Aorta (tissue), 5 donors: ENCODE measurements around the gene LIMS4. TPM values are rescaled to one million over a fixed set of nuclear protein-coding genes. Genes with fewer than 3 reads are reported as not detected.
"Not testable (repeated sequence)": the region's sequence is repeated elsewhere in the genome, so short reads cannot be mapped to it uniquely, and the experiment has no call there.

Experiments
- ATAC-seq: fragments of 200-7000 bp; cut with Tn5 transposase; one replicate; pipeline ENCODE4 v1.9.1; 2022; ENCODE audit warnings: moderate library complexity; ENCODE audit not compliant: low FRiP score
- DNase-seq, 2 donors: peaks; one replicate each; pipeline ENCODE4 v3.0.0-alpha.2; 2020
- H3K27ac ChIP-seq, 2 donors: one replicate each; pipeline ENCODE4 v1.5.1; 2013; ENCODE audit warnings: low read length in 2 of 2, mild to moderate bottlenecking in 2 of 2, moderate library complexity in 2 of 2, control low read depth in 1 of 2, inconsistent platforms in 1 of 2, low read depth in 1 of 2
- H3K27me3 ChIP-seq, 2 donors: one replicate each; pipeline ENCODE4 v1.6.1; 2013; ENCODE audit warnings: control low read depth in 1 of 2, low read length in 1 of 2, mild to moderate bottlenecking in 1 of 2, moderate library complexity in 1 of 2; ENCODE audit not compliant: insufficient read depth in 2 of 2, control insufficient read depth in 1 of 2
- H3K36me3 ChIP-seq, 2 donors: one replicate each; pipeline ENCODE4 v1.6.1; 2013; ENCODE audit warnings: control low read depth in 1 of 2, low read length in 1 of 2, mild to moderate bottlenecking in 1 of 2; ENCODE audit not compliant: insufficient read depth in 2 of 2, control insufficient read depth in 1 of 2
- H3K4me1 ChIP-seq, 2 donors: one replicate each; pipeline ENCODE4 v1.6.1; 2013; ENCODE audit warnings: low read length in 2 of 2, control low read depth in 1 of 2, mild to moderate bottlenecking in 1 of 2, moderate library complexity in 1 of 2; ENCODE audit not compliant: insufficient read depth in 2 of 2, control insufficient read depth in 1 of 2
- H3K4me3 ChIP-seq, 2 donors: one replicate each; pipeline ENCODE4 v1.5.1; 2013; ENCODE audit warnings: low read length in 2 of 2, control low read depth in 1 of 2, mild to moderate bottlenecking in 1 of 2
- H3K9me3 ChIP-seq: one replicate; pipeline ENCODE4 v1.6.1; 2013; ENCODE audit warnings: mild to moderate bottlenecking, low read length; ENCODE audit not compliant: control insufficient read depth
- WGBS, 2 donors: extraction: QIAGEN DNeasy Blood & Tissue Kit; methylation state at CpG; one replicate each; pipeline ENCODE4 v1.1.7; 2013; 5-methylcytosine and 5-hydroxymethylcytosine counted together
- intact Hi-C, 2 donors: fragments of 100-400 bp; cut with DNase I; formaldehyde crosslinking; loops; one replicate each; pipeline versions ENCODE4 v1.14.2 to v1.15.0; 2022
- polyA plus RNA-seq, 2 donors: library from polyadenylated mRNA; stranded (reverse); fragments of 200-250 nt; gene quantifications; one replicate each; pipeline ENCODE4 v1.2.3, GENCODE V29; 2013
- total RNA-seq, 2 donors: library from RNA; stranded (reverse); fragmentation: NEBNext Ultra II Directional; extraction: Animal tissue kit (Norgen Biotek cat#: 25700); gene quantifications; one replicate each; pipeline ENCODE4 v1.2.1, GENCODE V29; 2021
- donor health status: healthy with polysubstance abuse.
- donor health status: Bipolar disorder and iron deficiency.
- donor health status: DM: no; HTN: no; CAD: no.
- donor health status: DM: no; HTN: no; CAD: no.
- donor health status: DM: yes; HTN: yes; CAD: no.

The LIMS4 gene
- total and polyA plus RNA-seq, 4 donors: 16.0 to 69.1 (median 19.8) TPM

DNA sequence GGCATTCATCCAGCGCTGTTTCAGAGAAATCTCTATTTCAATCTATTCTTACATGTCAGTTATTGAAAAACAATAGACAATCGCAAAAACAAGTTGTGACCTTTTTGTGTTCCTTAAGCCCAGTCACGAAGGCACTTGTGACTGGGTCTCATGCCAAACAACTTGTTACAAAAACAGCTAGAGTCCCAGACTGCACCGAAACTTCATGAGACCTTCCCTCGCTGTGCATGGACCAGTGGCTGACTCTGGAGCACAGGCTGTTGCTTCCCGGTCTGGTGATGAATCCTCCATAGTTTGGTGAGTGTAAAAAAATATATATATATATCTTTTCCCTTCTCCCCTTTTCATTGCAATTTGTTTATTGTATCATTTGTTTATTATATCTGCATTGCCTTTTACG, 4.8 kb upstream of the LIMS4 start:
- H3K4me3 ChIP-seq, ATAC-seq, H3K27ac ChIP-seq, H3K4me1 ChIP-seq, H3K36me3 ChIP-seq, DNase-seq, H3K27me3 ChIP-seq, H3K9me3 ChIP-seq, intact Hi-C loops: not testable (repeated sequence)
- no CpG with 5 or more reads among the region's 7 CpGs for WGBS, 2 donors

GRCh38 chr2:110476952-110477351, 4.3 kb upstream of the LIMS4 start:
- no CpG with 5 or more reads among the region's 6 CpGs for WGBS, 2 donors
- H3K4me1 ChIP-seq, H3K27me3 ChIP-seq, H3K4me3 ChIP-seq, H3K36me3 ChIP-seq, ATAC-seq, DNase-seq, H3K27ac ChIP-seq, H3K9me3 ChIP-seq, intact Hi-C loops: not testable (repeated sequence)

GRCh38 chr2:110475627-110476359, 3.2 kb upstream of the LIMS4 start:
- H3K4me3 ChIP-seq, H3K4me1 ChIP-seq, H3K9me3 ChIP-seq, H3K27ac ChIP-seq, DNase-seq, H3K36me3 ChIP-seq, H3K27me3 ChIP-seq, ATAC-seq, intact Hi-C loops: not testable (repeated sequence)
- no CpG with 5 or more reads among the region's 3 CpGs for WGBS, 2 donors

DNA sequence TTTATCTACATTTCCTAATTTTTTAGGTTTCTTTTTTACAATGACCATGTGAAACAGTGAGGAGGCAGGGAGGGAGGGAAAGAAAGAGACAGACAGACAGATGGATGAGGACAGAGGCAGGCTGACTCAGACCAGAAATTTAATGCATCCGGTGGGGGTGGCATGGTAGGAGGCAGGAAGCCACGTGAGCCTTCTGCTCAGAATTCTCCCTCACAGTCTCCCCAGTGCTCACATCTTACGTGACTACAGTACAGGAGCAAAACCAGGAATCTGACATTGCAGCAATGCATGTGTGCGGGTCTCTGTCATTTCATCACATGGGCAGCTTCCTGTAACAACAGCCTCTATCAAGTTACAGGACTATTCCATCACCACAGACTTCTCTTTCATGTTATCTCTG, 2.3 kb upstream of the LIMS4 start:
- intact Hi-C loops, H3K27me3 ChIP-seq, ATAC-seq, H3K4me1 ChIP-seq, H3K4me3 ChIP-seq, H3K36me3 ChIP-seq, H3K27ac ChIP-seq, H3K9me3 ChIP-seq, DNase-seq: not testable (repeated sequence)
- WGBS, 2 donors: no CpG with 5 or more reads among the region's 4 CpGs

- H3K27ac ChIP-seq, intact Hi-C loops, H3K9me3 ChIP-seq, H3K4me1 ChIP-seq, H3K4me3 ChIP-seq, ATAC-seq, DNase-seq, H3K27me3 ChIP-seq, H3K36me3 ChIP-seq: not testable (repeated sequence)
- WGBS, 2 donors: no CpG with 5 or more reads among the region's 3 CpGs
Measured at GRCh38 chr2:110473059-110473358, 393 bp upstream of the LIMS4 start.

DNA sequence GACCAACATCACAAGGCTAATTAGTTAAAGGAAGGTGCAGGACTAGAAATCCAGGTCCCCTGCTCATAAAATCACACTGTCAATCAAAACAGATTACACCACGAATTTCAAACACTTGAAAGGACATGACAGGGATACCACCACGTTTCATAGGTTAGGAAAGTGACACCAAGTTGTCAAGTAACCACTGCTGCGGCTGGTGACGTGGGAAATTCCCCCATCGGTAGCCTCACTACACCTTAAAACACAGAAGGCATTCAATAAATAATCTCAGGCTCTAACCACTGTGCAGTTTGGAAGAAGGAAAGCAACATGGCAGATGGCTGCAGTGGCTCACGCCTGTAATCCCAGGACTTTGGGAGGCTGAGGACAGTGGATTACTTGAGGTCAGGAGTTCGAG, 3.7 kb downstream of the LIMS4 start:
- intact Hi-C loops, H3K4me3 ChIP-seq, ATAC-seq, H3K27ac ChIP-seq, H3K9me3 ChIP-seq, DNase-seq, H3K4me1 ChIP-seq, H3K27me3 ChIP-seq, H3K36me3 ChIP-seq: not testable (repeated sequence)
- WGBS, 2 donors: no CpG with 5 or more reads among the region's 7 CpGs

DNA sequence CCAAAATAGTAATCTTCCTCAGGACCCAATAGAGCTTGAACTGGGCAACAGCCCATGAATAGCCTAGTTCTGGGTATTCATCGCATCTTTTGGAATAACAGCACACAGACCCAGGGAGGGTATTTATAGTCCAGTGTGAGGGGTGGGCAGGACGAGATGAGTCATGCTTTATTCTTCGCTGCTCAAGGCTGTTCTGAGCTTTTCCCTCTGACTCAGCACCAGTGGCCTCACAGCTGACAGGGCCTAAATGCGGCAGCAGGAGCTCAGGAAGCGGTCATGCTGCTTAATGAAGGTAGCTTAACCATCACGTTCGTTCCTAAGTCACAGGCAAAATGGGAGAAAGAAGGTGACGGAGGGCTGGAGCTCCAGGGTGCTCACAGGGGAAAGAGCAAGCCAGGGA, 7.3 kb downstream of the LIMS4 start:
- H3K36me3 ChIP-seq, H3K4me3 ChIP-seq, intact Hi-C loops, H3K9me3 ChIP-seq, DNase-seq, H3K27ac ChIP-seq, H3K27me3 ChIP-seq, H3K4me1 ChIP-seq: not testable (repeated sequence)
- no CpG with 5 or more reads among the region's 8 CpGs for WGBS, 2 donors
- peak; percentile 90 for ATAC-seq

GRCh38 chr2:110462458-110462857, 10.2 kb downstream of the LIMS4 start:
- intact Hi-C loops, ATAC-seq, H3K4me3 ChIP-seq, DNase-seq, H3K27me3 ChIP-seq, H3K36me3 ChIP-seq, H3K4me1 ChIP-seq, H3K27ac ChIP-seq, H3K9me3 ChIP-seq: not testable (repeated sequence)
- WGBS, 2 donors: no CpG with 5 or more reads among the region's 2 CpGs

- H3K4me3 ChIP-seq, DNase-seq, intact Hi-C loops, H3K27ac ChIP-seq, H3K4me1 ChIP-seq, H3K27me3 ChIP-seq, H3K9me3 ChIP-seq, H3K36me3 ChIP-seq: not testable (repeated sequence)
- peak; percentile 46 for ATAC-seq
Measured at GRCh38 chr2:110460318-110460717, 12.3 kb downstream of the LIMS4 start.
